CMK (cell line): ENCODE data around the gene ANXA5.
"Not testable (repeated sequence)": the region's sequence is repeated elsewhere in the genome, so short reads cannot be mapped to it uniquely, and the experiment has no call there.

Experiments used
- DNase-seq: peaks from one replicate; pipeline ENCODE4 v3.0.0-alpha.2; 2010; ENCODE audit warnings: low read depth

ANXA5 gene

GRCh38 chr4:121677524-121677923 is 19.3 kb downstream of the ANXA5 start:
- DNase-seq = no peak

DNA sequence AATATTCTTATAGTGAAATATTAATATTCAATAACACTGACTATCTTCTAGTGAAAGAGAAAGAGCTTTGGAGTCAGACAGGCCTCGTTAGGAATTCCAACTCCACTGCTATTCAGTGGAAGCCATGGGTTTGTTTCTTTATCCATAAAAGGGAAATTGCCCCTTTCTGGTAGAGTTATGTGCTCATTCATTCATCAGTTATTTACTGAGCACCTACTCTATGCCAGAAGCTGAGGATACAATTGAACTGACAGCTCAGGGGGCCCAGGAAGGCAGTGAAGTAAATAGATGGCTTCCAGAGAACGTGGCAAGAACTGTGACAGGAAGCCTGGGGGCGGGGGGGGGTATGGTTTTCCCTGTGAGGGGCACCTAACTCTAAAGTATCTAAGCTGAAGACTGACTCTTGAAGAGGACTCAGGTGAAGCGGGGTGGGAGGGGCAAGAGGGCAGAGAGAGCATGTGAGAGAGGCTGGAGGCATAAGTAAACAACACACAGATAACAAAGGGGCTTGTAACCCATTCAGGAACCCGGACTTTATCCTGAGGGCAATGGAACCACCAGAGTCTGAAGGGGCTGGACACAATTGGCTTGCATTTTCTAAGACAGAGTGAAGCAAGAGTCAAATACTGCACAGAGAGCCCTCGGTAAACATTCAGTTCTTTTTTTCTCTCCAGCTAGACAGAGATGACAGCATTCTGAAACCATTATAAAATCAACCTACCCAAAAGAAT is 20.3 kb downstream of the ANXA5 start:
- no peak for DNase-seq

DNA sequence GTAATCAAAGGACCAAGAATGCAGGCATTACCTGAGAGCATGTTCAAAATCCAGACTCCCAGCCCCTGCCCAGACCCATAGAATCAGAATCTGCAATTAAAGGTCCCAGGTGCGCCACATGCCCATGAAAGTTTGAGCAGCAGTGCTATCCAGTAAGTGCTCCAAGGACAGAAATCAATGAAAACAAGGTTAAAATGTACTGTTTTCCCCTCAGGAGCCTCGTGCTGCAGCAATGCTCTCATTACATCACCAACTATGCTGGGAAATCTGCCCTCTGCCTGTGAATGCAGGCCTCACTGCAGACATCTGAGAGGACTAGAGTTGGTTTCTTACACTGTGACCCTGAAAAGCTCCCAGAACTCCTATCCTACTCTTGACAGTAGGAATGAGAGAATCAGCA is 21.1 kb downstream of the ANXA5 start:
- DNase-seq = no peak

DNA sequence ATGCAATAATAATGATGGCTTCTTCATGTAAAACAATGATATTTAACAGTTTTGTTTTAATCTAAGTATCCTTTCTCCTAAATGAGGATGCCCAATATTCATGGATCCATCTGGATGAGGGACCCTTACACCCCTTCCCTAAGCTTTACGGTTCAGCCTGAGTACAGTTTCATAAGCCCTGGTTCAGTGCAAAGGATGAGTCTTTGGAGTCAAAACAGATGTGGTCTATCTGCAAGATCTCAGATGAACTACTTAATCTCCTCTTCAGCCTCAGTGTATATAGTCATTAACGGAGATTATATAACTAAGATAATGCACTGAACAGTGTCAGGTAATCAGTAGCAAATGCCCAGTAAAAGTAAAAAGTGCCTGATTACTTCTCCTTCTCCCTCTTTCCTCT is 22.1 kb downstream of the ANXA5 start:
- DNase-seq = no peak

DNA sequence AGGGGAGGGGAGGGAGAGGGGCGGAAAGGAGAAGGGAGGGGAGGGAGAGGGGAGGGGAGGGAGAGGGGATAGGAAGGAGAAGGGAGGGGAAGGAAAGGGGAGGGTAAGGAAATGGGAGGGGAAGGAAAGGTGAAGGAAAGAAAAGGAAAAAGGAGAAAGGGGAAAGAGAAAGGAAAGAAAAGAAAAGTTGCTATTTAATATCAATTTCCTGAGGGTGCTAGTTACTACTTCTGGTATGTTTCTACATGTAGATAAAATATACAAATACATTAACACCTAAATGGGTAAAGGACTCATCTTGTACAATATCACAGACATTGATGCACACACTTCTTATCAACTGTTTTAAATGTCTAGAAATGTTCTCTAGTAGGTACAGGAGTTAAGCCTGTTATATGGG is 22.6 kb downstream of the ANXA5 start:
- no peak for DNase-seq

DNA sequence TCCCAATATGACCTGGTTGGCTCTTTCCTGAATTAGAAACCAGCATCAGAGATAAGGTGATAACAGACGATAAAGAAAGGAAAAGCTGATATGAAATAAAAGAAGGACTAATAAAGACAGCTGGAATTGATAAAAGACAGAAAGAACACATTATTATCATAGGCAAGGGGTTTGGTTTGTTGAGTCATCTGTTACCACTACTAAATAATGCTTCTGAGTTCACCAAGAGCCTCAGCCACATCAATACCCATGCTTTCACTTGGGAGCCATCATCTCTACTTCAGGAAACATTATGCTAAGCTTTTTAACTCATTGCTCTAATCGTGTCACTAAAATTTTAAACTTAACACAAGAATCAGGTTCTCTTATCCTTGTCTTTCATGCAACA is 27.6 kb downstream of the ANXA5 start:
- no peak for DNase-seq

GRCh38 chr4:121668368-121669162 is 28.2 kb downstream of the ANXA5 start:
- no peak for DNase-seq

DNA sequence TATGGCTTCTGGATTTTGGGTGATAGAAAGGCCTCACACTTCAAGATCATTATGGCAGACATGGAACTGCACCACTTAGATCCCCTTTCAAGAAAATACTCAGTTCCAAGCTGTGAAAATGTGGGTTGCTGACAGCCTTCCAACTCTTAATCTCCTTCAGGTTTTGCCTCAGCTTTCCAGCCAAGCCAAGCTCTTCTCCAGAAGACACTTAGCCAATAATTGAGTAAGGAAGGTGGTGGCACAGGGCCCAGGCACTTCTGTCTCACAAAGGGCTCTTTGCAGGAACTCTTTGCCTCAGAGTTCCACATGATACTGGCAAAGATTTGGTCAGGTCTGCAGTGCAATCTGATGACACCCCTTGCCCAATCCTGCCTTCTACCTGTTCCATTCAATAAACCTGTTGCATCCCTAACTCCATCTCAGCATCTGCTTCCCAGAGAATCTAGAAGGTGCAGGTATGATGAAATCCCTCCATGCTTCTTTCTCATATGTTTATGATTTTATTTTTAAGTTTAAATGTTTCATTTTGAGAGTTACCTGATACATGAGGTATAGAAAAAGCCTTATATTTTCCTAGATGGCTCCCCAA is 30.6 kb downstream of the ANXA5 start:
- no peak for DNase-seq

DNA sequence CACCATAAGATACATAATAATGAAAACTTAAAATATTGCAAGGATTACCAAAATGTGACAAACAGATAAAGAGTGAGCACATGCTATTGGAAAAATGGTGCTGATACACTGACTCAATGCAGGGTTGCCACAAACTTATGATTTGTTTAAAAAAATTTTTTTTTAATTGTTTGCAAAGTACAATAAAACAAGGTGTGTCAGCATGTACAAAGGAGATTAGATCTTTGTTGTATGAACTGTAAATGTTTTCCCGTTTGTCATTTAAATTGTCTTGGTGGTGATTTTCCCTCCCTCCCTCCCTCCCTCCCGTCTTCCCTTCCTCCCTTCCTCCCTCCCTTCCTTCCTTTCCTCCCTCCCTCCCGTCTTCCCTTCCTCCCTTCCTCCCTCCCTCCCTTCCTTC is 31.4 kb downstream of the ANXA5 start:
- DNase-seq = no peak

DNA sequence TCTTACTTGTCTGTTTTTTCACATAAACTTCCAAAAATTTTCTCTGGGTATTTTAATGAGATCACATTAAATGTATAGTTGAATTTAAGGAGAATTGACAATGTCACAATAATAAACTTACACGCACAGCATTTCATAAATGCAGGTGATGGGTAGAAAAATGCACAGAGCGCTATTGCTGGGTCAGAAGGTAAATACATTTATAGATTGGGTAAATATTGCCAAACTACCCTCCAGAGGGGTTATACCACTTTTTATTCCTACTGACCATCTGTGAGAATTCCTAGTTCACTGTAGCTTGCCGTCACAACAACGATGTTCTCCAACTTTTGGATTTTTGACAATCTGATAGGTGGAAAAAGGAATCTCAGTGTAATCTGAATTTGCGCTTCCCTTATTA is 34.6 kb downstream of the ANXA5 start:
- DNase-seq = no peak

- not testable (repeated sequence) for DNase-seq
Measured at GRCh38 chr4:121660175-121660933, 36.4 kb downstream of the ANXA5 start.

DNA sequence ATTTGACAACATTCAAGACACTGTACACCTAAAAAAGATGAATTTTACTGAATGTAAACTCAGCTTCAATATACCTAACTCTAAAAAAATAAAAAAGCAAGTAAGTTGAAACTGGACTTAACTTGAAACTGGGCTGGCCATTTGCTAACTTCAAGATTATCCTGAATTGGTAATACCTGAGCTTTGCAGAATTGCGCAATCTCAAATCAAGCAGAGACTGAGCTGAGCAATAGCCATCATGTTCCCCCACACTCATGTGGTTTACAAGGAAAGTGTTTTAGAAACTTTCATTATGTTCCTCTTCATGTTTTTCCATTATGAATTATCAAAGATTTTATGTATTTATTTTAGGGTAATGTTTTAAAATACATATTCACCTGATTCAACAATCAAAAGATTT is 38.7 kb downstream of the ANXA5 start:
- no peak for DNase-seq

- DNase-seq = peak; percentile 31
Measured at GRCh38 chr4:121656269-121656641, 40.5 kb downstream of the ANXA5 start.

GRCh38 chr4:121655320-121656268 is 41.2 kb downstream of the ANXA5 start:
- no peak for DNase-seq

DNA sequence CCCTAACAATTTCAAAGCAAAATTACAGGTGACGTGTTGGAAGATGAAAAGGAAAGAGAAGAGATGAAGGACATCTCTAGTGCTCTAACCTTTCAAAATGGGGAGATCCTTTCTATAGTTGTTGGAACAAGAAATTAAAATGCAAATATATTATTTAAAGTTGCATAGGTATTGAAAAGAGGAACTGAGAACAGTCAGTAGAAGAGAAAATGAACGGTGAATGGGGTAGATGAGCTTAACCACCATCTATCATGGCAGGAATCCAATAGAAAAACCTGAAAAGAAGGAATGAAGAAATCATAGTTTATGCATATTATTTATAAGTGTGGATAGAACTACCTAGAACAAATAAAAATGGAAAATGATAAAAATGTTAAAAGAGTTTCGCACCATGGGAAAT is 42.0 kb downstream of the ANXA5 start:
- DNase-seq = no peak

DNA sequence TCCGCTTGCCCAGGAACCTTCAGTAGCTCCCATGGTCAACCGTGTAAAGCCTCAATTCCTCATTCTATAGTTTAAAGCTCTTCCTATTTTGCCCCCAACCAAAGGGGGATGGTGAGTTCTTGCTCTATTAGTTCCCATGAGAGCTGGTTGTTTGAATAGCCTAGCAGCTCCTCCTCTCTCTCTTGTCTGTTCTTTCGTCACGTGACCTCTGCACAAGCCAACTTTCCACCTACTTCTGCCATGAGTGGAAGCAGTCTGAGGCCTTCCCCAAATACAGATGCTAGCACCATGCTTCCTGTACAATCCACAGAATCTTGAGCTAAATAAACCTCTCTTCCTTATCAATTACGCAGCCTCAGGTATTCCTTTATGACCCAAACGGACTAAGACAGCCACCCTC is 42.8 kb downstream of the ANXA5 start:
- DNase-seq = no peak

DNA sequence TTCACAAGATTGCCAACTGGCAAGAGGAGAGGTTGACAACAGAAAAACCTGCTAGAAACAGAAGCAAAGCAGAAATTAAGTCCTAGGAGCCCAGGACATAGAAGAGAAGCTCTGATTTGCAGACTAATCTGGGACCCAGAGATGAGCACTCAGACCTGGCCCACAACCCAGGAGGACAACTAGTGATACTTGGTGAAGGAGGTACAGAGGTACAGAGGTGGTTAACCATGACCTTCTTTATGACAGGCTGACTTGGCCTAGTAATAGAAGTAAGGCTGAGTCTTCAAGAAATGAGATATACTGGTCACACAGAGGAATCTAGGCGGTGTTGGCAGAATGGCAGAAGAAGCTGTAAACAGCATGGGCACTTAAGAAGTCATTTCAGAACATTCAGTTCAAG is 43.6 kb downstream of the ANXA5 start:
- no peak for DNase-seq

- no peak for DNase-seq
Measured at GRCh38 chr4:121651597-121651996, 45.2 kb downstream of the ANXA5 start.

- no peak for DNase-seq
Measured at GRCh38 chr4:121650741-121651140, 46.0 kb downstream of the ANXA5 start.

- DNase-seq = no peak
Measured at GRCh38 chr4:121648516-121648915, 48.3 kb downstream of the ANXA5 start.

- no peak for DNase-seq
Measured at GRCh38 chr4:121642876-121643585, 53.7 kb downstream of the ANXA5 start.
